22Rv1 (cell line): ENCODE measurements around the gene DAB2.

Experiments
- ZFX ChIP-seq: fragments of 450-650 bp; IDR thresholded peaks from 2 replicates; pipeline ENCODE4 v1.6.1; 2017; ENCODE audit warnings: antibody characterized with exemption, borderline replicate concordance
- TF ChIP-seq, protein P1 (sequence below): fragments of 450-650 bp; IDR thresholded peaks from 2 replicates; pipeline ENCODE4 v1.5.1; 2017; ENCODE audit warnings: mild to moderate bottlenecking

DNA sequence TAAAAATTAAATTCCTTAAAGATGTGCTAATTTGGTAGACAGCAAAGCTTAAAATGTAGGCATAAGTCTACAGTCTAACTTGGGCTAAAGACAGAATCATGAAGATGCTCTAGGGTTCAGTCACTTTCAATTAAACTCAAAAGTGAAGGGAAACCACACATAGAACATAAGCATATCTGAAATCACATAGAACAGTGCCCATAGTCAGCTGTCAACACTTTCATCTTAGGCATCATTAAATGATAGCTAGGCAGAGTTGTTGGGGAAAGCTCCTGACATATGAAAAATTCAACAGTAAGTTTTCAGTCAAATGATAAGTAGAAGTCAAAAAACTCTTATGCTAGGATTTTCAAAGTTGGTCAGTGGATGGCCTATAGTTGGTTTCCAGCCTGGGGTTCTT is 11.0 kb downstream of the DAB2 start:
- TF ChIP-seq, protein P1, sequence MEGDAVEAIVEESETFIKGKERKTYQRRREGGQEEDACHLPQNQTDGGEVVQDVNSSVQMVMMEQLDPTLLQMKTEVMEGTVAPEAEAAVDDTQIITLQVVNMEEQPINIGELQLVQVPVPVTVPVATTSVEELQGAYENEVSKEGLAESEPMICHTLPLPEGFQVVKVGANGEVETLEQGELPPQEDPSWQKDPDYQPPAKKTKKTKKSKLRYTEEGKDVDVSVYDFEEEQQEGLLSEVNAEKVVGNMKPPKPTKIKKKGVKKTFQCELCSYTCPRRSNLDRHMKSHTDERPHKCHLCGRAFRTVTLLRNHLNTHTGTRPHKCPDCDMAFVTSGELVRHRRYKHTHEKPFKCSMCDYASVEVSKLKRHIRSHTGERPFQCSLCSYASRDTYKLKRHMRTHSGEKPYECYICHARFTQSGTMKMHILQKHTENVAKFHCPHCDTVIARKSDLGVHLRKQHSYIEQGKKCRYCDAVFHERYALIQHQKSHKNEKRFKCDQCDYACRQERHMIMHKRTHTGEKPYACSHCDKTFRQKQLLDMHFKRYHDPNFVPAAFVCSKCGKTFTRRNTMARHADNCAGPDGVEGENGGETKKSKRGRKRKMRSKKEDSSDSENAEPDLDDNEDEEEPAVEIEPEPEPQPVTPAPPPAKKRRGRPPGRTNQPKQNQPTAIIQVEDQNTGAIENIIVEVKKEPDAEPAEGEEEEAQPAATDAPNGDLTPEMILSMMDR: no peak
- no peak for TF ChIP-seq ZFX
